Measurements from ENCODE around the gene GALC.
"Not testable (repeated sequence)": the region's sequence is repeated elsewhere in the genome, so short reads cannot be mapped to it uniquely, and the experiment has no call there.

- TF ChIP-seq POLR2A (IDR thresholded peaks at IDR 0.05; ENCODE audit: low read depth, low read length); TAF1 (IDR thresholded peaks at IDR 0.05; ENCODE audit: low read depth, low read length); POLR2AphosphoS5 (IDR thresholded peaks at IDR 0.05; ENCODE audit: low read depth, low read length); SPI1 (IDR thresholded peaks at IDR 0.05; ENCODE audit: low read depth, low read length); PAX5 (IDR thresholded peaks at IDR 0.05; ENCODE audit: insufficient read depth, low read length, severe bottlenecking): not testable (repeated sequence)
These were observed 31.5 kb upstream of the GALC start for GRCh38 chr14:88024252-88025086.
